ENCODE measurements around the gene COQ3. TPM values are rescaled to one million over a fixed set of nuclear protein-coding genes. Genes with fewer than 3 reads are reported as not detected.

Gene COQ3
- total RNA-seq, 1 experiment from 2014 or later: 14.4 TPM

DNA sequence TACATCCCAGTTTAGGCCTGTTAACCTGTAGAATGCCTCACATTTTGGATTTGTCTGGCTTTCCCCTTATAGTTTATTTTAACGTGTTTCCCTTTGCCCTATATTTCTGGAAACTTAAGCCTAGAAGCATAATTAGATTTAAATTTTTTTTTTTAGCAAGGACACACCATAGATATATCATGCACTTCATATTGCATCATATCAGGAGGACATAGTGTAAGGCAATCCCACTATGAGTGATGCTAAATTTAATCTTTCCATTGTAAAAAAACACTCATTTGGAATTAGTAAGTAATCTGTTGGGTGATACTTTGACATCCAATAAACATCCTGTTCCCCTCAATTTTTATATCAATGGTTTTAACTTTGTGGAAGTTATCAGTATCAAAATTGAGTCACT is 34.2 kb downstream of the COQ3 start:
- H3K4me3 ChIP-seq: no peak overlapping the region
- H3K9me2 ChIP-seq (ENCODE audit: insufficient read depth): no peaks in the 10 kb centered on the region
- no peak for TF ChIP-seq EZH2 (IDR thresholded peaks at IDR 0.05; ENCODE audit: low read depth)
- no peak for TF ChIP-seq CTCF (conservative IDR thresholded peaks at IDR 0.05)
- no peaks in the 10 kb centered on the region for H3F3A ChIP-seq (ENCODE audit: insufficient read depth, low read depth)
- BruUV-seq (replicated peaks): no TSS peak
- H3K27ac ChIP-seq: no peak overlapping the region
- H2AFZ ChIP-seq: no peak overlapping the region
- H4K20me1 ChIP-seq (ENCODE audit: insufficient read depth): no peaks in the 10 kb centered on the region
- H3K36me3 ChIP-seq (ENCODE audit: low read depth): no peaks in the 10 kb centered on the region
- no peak overlapping the region for H3K4me2 ChIP-seq
- no peaks in the 10 kb centered on the region for H3K27me3 ChIP-seq (ENCODE audit: insufficient read depth, low read depth)
- CTCF ChIA-PET: no interaction called here
- H3K79me2 ChIP-seq (ENCODE audit: low read depth): no peaks in the 10 kb centered on the region
- intact Hi-C loops (cut with micrococcal nuclease; ENCODE audit: unreplicated experiment): no loop called here
- H3K4me1 ChIP-seq (replicated peaks; ENCODE audit: insufficient read depth): no peaks in the 10 kb centered on the region
- POLR2A ChIA-PET (ENCODE audit: unreplicated experiment): no interaction called here
- H3K9me3 ChIP-seq (ENCODE audit: insufficient read depth, low read depth): no peaks in the 10 kb centered on the region
- no peak for DNase-seq

DNA sequence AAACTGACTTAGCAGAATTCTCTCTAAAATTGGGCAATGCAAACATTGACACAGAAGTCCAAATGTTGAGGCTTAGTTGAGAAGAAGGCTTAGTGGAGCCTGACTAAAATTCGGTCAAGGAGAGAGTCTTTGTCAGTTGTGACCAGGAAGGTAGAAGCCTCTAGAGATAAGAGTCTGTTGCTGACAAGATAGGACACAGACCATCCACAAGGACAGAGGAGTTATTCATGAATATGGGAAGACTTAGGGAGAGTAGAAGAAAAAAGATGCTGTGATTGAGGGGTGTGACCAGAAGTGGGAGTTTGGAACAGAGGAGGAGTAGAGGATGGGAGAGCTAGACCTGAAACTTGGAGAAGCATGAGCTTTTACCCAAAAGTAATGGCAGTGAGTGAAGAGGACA is 37.4 kb downstream of the COQ3 start:
- CTCF ChIA-PET: no interaction called here
- no TSS peak for BruUV-seq (replicated peaks)

GRCh38 chr6:99354983-99355382 is 39.0 kb downstream of the COQ3 start:
- no peaks in the 10 kb centered on the region for H3K79me2 ChIP-seq (ENCODE audit: low read depth)
- H3K27me3 ChIP-seq (ENCODE audit: insufficient read depth, low read depth): no peaks in the 10 kb centered on the region
- no peak for DNase-seq
- intact Hi-C loops (cut with micrococcal nuclease; ENCODE audit: unreplicated experiment): no loop called here
- BruUV-seq (replicated peaks): no TSS peak
- H3K4me1 ChIP-seq (replicated peaks; ENCODE audit: insufficient read depth): peaks cover 12% of the 10 kb centered on the region
- no peak overlapping the region for H3K4me2 ChIP-seq
- POLR2A ChIA-PET (ENCODE audit: unreplicated experiment): no interaction called here
- no peaks in the 10 kb centered on the region for H4K20me1 ChIP-seq (ENCODE audit: insufficient read depth)
- no peaks in the 10 kb centered on the region for H3F3A ChIP-seq (ENCODE audit: insufficient read depth, low read depth)
- H2AFZ ChIP-seq: no peak overlapping the region
- no peak overlapping the region for H3K27ac ChIP-seq
- CTCF ChIA-PET: no interaction called here
- no peaks in the 10 kb centered on the region for H3K9me2 ChIP-seq (ENCODE audit: insufficient read depth)
- no peaks in the 10 kb centered on the region for H3K9me3 ChIP-seq (ENCODE audit: insufficient read depth, low read depth)
- H3K36me3 ChIP-seq (ENCODE audit: low read depth): no peaks in the 10 kb centered on the region
- no peak overlapping the region for H3K4me3 ChIP-seq
- TF ChIP-seq CTCF (conservative IDR thresholded peaks at IDR 0.05) (no peak), EZH2 (IDR thresholded peaks at IDR 0.05; ENCODE audit: low read depth) (no peak)

More for the DNA sequence above, 37.4 kb downstream of the COQ3 start:
- POLR2A ChIA-PET (ENCODE audit: unreplicated experiment): no interaction called here
- Histone ChIP-seq H3K4me3 (no peak overlapping the region), H3K27me3 (ENCODE audit: insufficient read depth, low read depth) (no peaks in the 10 kb centered on the region), H3K4me2 (no peak overlapping the region), H3K79me2 (ENCODE audit: low read depth) (no peaks in the 10 kb centered on the region), H3K36me3 (ENCODE audit: low read depth) (no peaks in the 10 kb centered on the region), H2AFZ (no peak overlapping the region), H3K9me3 (ENCODE audit: insufficient read depth, low read depth) (no peaks in the 10 kb centered on the region), H3K27ac (no peak overlapping the region), H4K20me1 (ENCODE audit: insufficient read depth) (no peaks in the 10 kb centered on the region), H3F3A (ENCODE audit: insufficient read depth, low read depth) (no peaks in the 10 kb centered on the region), H3K9me2 (ENCODE audit: insufficient read depth) (no peaks in the 10 kb centered on the region), H3K4me1 (replicated peaks; ENCODE audit: insufficient read depth) (no peaks in the 10 kb centered on the region)
- no peak for DNase-seq
- intact Hi-C loops (cut with micrococcal nuclease; ENCODE audit: unreplicated experiment): no loop called here
- no peak for TF ChIP-seq EZH2 (IDR thresholded peaks at IDR 0.05; ENCODE audit: low read depth)
- TF ChIP-seq CTCF (conservative IDR thresholded peaks at IDR 0.05): no peak

Measured in PC-9 (cell line).